Left renal cortex interstitium (tissue), 4 donors: ENCODE data around the gene EDRF1. TPM values are rescaled to one million over a fixed set of nuclear protein-coding genes. Genes with fewer than 3 reads are reported as not detected.
"Not testable (repeated sequence)": the region's sequence is repeated elsewhere in the genome, so short reads cannot be mapped to it uniquely, and the experiment has no call there.

ENCODE experiments used
- DNase-seq, 4 donors: peaks; one replicate each; pipeline ENCODE4 v3.0.0-alpha.2; 2013; ENCODE audit warnings: low read depth in 4 of 4, low spot score in 2 of 4, missing footprints in 1 of 4
- polyA plus RNA-seq, 4 donors: library from polyadenylated mRNA; unstranded; fragments of 120-200 nt; gene quantifications; one replicate each; pipeline ENCODE4 v1.2.1, GENCODE V29; 2013; ENCODE audit not compliant: insufficient read length in 4 of 4

EDRF1 gene
- 10 to 100 TPM; 28.1 to 55.7 (median 39.9) TPM for polyA plus RNA-seq

DNA sequence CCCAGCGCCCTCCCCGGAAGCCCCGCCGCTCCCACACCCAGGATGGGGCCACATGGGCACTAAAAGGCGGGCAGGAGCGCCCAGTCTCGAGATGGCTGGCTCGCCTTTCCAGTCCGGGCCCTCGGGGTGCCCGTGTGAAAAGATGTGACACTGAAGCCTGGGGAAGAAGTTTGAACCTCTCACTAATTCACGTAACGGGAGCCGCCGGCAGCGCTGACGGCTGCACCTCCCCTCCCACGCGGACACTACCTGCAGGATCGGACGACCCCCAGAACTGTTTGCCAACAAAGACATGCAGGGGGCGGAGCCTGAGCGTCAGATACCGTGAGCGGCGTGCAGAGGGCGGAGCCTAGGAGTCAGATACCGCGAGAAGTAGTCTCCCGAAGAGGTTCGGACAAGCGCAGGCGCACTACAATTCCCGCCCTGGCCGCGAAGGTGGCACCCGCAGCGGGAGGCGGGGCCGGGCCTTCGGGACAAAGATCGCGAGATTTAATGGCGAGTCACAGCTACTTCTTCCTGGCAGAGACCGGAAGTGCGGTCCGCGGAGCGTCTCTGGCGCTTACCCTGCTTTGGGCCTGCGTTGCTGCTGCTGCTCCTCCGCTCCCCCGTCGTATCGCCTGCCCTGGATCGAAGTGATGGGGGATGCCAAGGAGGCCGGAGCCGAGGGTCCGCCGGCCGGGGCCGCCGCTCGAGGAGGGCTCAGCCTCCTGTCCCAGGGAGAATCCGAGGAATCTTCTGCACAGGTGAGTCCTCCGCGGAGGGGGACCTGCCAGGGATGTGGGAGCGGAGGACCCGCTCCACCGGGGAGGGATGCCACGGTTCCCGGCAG lies at the start of gene EDRF1:
Gene EDRF1, plus strand, starts transcription at position 537 of the 829 bp plus-strand sequence. Its CDS starts 99 bp downstream, at position 636.
- peak; percentile 96 to 98 (median 98) for DNase-seq

DNA sequence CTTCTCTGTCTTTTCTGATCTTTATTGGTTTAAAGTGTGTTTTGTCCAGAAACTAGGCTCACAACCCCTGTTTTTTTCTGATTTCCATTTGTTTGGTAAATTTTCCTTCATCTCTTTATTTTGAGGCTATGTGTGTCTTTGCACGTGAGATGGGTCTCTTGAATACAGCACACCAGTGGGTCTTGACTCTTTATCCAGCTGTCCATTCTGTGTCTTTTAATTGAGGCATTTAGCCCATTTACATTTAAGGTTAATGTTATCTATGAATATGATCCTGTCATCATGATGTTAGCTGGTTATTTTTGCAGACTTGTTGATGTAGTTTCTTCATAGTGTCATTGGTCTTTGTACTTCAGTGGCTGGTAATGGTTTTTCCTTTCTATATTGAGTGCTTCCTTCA lies 46.6 kb upstream of the EDRF1 start:
- DNase-seq: no peak

- DNase-seq: no peak
Observed at GRCh38 chr10:125679436-125679835, 40.1 kb upstream of the EDRF1 start.

DNA sequence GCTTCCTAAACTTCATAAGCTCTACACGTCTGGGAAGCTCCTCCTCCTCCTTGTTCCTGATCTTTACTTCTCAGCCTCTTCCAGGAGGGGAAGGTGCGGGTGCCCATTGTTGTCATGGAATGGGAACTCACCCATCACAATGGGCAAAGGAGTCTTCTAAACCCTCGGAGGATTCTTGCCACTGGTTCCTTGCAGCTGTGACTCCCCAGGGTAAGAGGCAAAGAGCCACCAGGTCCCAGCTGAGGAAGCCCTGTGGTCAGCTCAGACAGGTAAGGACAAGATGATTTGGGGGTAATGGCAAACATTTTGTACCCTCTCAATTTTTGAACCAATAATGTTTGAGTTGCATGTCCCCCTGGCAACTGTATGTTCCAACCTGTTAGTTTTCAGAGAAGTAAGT lies 36.4 kb upstream of the EDRF1 start, which contains the start of gene TEX36:
Gene TEX36, minus strand, starts transcription at position 101 of the 400 bp plus-strand sequence. CDS start 174 bp downstream, outside the sequence.
- DNase-seq: no peak

GRCh38 chr10:125683821-125684220 lies 35.7 kb upstream of the EDRF1 start:
- DNase-seq: no peak

DNA sequence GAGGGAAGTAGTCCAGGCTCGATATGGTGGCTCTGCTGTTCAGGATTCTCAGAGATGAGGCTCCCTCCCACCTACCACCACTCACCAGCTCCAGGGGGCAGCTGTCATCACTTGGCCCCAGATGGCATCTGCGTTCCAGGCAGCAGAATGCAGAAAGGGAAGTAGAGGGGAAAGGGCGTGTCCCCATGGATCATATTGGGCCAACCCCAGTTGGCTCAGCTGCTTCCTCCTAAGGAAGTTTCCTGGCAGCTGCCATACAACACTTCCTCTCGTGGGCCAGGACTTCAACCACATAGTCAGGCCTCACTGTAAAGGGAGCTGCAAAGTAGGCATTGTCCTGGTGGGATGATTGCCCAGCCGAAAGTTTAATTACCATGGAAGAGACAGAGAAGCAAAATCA lies 34.9 kb upstream of the EDRF1 start:
- no peak for DNase-seq

- no peak for DNase-seq
Observed at GRCh38 chr10:125687507-125688185, 31.9 kb upstream of the EDRF1 start.

GRCh38 chr10:125689955-125690569 lies 29.4 kb upstream of the EDRF1 start:
- DNase-seq: no peak

- DNase-seq: no peak
Observed at GRCh38 chr10:125691160-125691981, 28.1 kb upstream of the EDRF1 start.

DNA sequence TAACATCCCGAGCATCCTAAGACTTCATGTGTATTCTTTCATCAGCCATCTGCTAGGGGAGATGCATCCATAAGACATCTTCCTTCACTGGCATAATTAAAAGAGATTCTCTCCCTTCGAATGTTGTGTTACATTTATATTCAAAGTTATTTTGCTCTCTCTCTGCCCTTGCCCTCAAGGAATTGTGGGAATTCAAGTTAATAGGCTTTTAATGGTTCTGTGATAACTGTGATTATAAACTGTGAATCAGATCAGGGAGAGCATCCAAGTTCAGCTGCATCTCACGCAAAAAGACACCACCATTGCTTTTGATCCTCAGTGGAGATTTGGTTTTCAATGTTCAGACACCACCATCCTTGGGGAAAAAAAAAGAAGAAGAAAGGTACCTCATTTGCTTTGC lies 27.3 kb upstream of the EDRF1 start:
- no peak for DNase-seq

- DNase-seq: no peak
Observed at GRCh38 chr10:125692601-125693523, 26.6 kb upstream of the EDRF1 start.

- DNase-seq: no peak
Observed at GRCh38 chr10:125693524-125693847, 26.0 kb upstream of the EDRF1 start.

DNA sequence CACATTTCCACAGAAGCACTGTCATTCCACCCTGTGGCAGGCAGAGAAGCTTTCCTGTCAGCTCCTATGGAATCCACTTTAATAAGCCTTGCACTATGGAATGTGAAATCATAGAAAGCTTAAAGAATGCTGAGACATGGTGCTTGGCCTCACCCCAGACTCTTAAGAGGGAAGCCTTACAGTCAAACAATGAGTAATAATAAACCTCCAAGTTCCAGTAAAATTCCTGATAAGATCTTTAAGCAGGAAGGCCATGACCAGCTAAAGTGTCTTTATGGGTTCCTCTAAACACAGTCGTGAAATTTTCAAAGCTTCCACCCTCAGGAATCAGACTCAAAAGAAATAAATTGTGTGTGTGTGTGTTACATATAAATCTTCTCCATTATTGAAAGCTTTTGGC lies 24.6 kb upstream of the EDRF1 start:
- no peak for DNase-seq

- not testable (repeated sequence) for DNase-seq
Observed at GRCh38 chr10:125696884-125697283, 22.6 kb upstream of the EDRF1 start.

DNA sequence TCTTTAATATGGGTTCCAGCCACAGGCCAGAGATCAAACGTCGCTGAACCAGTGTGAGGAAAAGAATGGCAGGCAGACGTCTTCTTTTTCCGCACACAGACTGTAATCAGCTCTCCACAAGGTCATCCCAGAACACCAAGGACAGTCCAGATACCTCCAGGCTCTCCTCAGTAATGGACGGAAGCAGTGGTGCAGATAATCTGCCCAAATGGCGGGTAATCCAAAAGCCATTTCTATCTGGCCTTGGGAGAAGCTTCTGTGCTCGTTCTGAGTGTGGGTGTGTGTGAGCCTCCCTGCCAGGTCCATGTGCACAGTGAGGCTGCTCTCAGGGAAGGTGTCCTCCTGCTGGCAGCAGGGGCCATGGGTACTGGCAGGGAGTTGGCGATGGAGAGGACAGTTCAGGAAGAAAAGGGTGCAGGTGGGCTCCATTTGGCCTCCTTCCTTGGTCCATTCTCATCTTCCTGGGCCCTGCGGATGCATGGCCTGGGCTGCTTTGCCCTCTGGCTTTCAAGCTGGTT lies 21.0 kb upstream of the EDRF1 start:
- DNase-seq: no peak

- no peak for DNase-seq
Observed at GRCh38 chr10:125699562-125700143, 19.9 kb upstream of the EDRF1 start.

- DNase-seq: no peak
Observed at GRCh38 chr10:125700355-125700911, 19.1 kb upstream of the EDRF1 start.
